HG02642 (cell line): ENCODE results near the gene ASB2.

ENCODE experiments used
- ATAC-seq: cut with Tn5 transposase; IDR thresholded peaks from one replicate; pipeline ENCODE4 v1.9.1; 2021; ENCODE audit warnings: mild to moderate bottlenecking; ENCODE audit not compliant: unreplicated experiment, poor library complexity

Gene ASB2

DNA sequence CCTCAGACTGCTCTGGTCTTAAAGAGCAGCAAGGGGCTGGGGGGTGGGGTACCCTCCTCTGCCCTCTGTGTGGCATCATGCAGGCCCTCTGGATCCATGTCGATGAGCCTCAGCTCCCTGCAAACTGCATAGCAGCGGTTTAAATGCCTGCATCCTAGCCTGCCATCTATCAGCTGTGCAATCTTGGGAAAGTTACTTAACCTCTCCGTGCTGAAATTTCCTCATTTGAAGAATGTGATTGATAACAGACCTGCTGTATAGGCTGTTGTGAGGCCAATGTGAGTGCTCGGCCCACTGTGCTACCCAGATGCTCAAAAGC lies 45.4 kb downstream of the ASB2 start:
- ATAC-seq: no peak

DNA sequence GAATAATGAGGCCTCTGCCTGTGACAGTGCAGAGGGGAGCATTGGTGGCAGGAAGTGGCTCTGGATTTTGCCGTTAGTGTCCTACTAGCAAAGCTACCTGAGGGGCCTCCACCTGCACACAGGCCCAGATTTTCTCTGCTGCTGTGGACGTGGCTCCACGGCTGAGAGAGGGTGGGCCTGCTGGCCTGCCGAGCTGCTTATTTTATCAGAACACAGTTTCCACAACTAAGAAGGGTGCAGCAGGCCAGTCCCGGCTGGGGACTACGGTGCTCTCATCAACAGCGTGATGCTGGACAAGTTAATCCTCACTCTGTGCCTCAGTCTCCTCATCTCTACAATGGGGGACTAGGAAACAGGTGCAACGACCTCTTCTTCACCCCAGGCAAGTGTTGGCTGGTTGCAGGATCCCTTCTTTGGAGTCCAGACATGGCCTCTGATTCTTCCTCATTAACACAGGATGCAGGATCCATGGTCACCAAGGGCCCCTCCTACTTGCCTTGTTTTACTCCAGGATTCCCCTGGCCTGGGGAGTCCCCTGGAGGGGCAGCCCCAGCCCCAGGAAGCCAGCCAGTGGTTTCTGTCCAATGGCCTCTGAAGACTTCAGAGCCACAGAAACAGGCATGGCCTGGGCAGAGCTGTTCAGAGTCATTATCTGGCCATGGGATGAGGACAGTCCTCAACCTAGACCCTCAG lies 45.9 kb downstream of the ASB2 start:
- ATAC-seq: no peak

DNA sequence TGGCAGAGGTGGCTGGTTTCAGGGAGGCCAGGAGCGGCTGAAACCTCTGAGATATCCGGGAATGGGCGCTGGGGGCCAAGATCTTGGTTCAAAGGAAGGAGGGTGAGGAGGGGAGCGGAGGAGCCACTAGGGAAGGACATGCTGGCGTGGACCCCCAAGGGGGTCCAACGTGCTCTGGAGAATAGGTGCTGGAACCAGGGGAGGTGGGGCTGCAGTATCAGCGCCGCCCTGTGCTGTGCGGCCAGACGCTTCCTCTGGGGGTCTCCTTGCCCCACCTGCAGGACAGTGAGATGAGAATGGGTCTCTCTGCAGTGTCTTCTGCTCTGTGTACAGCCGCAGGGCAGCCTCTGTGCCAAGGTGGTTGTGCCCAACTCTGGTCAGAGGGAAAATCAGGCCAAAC lies 46.7 kb downstream of the ASB2 start:
- ATAC-seq: no peak

- no peak for ATAC-seq
These were observed 47.3 kb downstream of the ASB2 start for GRCh38 chr14:93929048-93929535.

GRCh38 chr14:93928184-93929047 lies 48.0 kb downstream of the ASB2 start:
- ATAC-seq: no peak

- no peak for ATAC-seq
These were observed 48.6 kb downstream of the ASB2 start for GRCh38 chr14:93927800-93928145.

GRCh38 chr14:93926873-93927799 lies 49.2 kb downstream of the ASB2 start, which contains the start of gene FAM181A:
Gene FAM181A (plus strand): TSS chr14:93927344. CDS start chr14:93928286, 942 bp downstream.
- ATAC-seq: no peak

- no peak for ATAC-seq
These were observed 50.0 kb downstream of the ASB2 start for GRCh38 chr14:93926245-93926872.

- no peak for ATAC-seq
These were observed 50.9 kb downstream of the ASB2 start for GRCh38 chr14:93925374-93925895.

DNA sequence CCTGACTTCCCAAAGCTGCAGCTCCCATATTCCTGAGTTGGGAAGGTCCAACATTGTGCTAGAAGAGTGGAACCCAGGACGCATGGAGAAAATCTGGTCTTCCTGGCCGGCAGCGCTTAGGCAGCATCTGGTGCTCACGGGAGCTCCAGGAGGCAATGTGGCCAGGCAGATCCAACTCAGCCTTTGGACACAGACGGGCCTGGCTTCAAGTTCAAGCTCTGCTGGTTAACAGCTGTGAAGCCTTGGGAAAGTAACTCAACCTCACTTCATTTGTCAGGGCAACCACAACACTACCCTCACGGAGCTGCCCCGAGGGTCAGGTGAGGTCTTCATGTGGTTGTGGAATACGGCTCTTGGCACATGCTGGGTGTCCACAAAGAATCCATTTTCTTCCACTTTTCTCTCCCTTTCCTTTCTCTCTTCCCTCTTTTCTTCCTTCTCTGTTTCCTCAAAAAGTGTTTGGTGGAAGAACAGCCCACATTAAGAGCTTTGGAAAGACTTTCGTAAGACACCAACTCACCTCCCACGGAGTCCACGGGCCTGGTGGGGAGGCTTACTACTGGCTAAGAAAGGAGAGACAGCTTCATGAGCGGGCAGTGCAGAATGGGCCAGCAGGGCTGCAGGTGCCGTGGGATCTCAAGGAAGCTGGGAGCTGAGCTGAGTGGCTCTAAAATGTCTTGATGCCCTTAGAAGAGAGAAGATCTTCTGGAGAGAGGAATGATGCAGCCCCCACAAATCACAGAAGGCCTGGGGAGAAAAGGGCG lies 51.6 kb downstream of the ASB2 start:
- ATAC-seq: no peak

DNA sequence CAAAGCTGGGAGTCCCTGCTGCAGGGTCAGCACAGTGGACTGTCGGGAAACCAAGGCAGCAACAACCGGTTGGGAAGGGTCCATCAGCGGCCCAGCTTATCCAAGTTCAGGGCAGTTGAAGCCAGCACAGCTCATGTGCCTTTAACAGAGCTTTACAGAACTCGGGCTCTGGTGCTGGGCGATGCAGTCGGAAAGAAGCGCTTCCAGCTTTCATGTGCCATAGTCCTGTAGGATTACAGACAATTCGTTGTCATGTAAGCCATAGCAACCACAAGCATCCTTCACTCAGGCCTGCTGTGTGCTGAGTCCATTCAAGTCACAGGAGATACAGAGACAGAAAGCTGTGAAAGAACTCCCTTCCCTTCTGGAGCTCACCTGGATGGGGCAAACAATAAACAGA lies 52.7 kb downstream of the ASB2 start:
- ATAC-seq: no peak

- ATAC-seq: no peak
These were observed 55.2 kb downstream of the ASB2 start for GRCh38 chr14:93921001-93921806.

- no peak for ATAC-seq
These were observed 59.2 kb downstream of the ASB2 start for GRCh38 chr14:93917141-93917540.

- no peak for ATAC-seq
These were observed 59.9 kb downstream of the ASB2 start for GRCh38 chr14:93916498-93916897.

DNA sequence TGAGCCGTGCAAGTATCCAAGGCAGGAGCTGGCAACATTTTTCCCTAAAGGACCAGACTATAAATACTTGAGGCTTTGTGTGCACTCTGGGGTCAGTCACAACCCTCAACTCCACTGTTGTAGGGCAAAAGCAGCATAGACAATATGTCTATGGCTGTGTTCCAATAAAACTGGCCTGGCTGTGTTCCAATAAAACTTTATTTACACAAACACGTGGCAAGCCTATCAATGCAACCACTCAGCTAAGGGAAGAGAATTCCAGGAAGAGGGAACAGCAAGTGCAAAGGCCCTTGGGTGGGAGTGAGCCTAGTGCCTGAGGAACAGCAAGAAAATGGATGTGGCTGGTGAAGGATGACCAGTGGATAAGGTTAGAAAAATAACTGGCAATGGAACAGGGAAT lies 60.6 kb downstream of the ASB2 start:
- no peak for ATAC-seq

- ATAC-seq: no peak
These were observed 61.2 kb downstream of the ASB2 start for GRCh38 chr14:93915070-93915705.

DNA sequence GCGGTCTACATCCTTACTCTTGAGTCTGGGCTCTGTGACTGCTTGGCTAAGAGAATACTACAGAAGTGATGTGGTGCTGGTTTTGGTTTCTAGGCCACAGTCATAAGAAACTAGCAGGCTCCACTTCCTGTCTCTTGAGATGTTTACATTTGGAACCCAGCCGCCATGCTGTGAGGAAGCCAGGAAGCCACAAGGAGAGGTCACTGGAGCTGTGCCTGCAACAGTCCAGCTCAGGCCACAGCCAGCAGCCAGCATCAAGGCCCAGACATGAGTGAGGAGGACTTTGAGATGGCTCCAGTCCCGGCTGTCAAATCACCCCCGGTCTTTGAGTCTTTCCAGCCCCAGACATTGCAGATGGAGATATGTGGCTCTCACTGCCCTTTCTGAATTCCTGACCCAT lies 62.1 kb downstream of the ASB2 start:
- no peak for ATAC-seq

DNA sequence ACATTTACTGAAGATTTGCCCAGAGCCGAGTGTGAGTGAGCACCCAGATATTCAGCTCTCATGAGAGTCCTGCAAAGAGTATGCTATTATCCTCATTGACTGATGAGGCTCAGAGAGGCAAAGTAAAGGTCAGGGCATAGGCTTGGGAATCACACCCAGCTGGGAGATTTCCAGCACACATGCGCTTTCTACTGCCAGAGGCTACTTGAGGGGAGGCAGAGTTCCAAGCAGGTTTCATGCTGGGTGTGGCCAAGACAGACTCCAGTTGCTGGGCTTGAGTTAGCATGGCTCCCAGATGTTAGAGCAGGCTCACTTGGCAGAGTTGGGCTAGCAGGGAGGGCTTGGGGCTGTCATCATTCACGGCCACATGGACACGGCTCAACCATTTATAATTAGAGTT lies 63.6 kb downstream of the ASB2 start:
- no peak for ATAC-seq
